WI38 (cell line): ENCODE results near the gene RHBDD1.

Source experiments
- H3K4me3 ChIP-seq: 2 replicates; pipeline ENCODE4 v1.5.1; 2011; ENCODE audit warnings: low read depth, mild to moderate bottlenecking, control low read depth, low read length
- CTCF ChIP-seq: IDR thresholded peaks from 2 replicates; pipeline ENCODE4 v1.5.1; 2012; ENCODE audit warnings: low read depth, mild to moderate bottlenecking, control low read depth, low read length

RHBDD1 gene

GRCh38 chr2:226796840-226797288, 39.0 kb upstream of the RHBDD1 start:
- TF ChIP-seq CTCF, result peak; percentile 88
- H3K4me3 ChIP-seq, result peak overlapping the region; percentile 73

- TF ChIP-seq CTCF, result no peak
- H3K4me3 ChIP-seq, result peak overlapping the region; percentile 73
Observed at GRCh38 chr2:226797289-226797988, 38.4 kb upstream of the RHBDD1 start.

GRCh38 chr2:226797989-226798421, 37.8 kb upstream of the RHBDD1 start:
- TF ChIP-seq CTCF, result no peak
- H3K4me3 ChIP-seq, result peak overlapping the region; percentile 73

DNA sequence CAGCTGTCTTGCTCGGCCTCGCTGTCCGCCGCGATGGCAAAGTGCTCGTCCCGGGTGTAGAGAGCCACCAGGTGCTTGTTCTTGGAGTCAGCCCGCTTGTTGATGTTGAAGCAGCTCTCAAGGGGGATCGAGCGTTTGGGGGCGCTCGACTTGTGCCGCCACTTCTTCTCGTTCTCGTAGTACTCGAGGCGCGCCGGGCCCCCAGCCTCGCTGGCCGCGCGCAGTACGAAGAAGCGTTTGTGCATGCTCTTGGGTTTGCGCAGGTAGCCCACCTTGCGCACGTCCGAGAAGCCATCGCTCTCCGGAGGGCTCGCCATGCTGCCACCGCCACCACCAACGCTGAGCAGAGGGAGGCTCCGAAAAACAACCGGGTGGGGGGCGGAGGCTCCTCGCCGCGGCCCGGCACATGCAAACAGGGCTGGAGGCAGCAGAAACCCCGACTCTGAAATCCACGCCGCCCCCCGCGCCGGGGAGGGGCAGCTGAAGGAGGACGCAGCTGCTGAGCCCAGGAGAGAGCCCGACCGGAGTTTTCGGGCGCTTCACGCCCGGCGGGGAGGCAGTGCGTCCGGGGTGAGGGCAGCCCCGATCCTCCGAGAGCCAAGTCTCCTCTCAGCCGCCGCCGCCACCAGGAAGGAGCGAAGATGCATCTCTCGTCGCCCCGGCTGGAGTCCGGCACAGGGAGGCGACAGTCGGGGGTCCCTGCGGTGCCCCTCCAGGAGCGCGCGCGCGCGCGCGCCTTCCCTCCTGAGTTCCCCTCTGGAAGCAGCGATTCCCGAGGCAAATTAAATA, 37.2 kb upstream of the RHBDD1 start:
- peak overlapping the region; percentile 73 for H3K4me3 ChIP-seq
- no peak for TF ChIP-seq CTCF

DNA sequence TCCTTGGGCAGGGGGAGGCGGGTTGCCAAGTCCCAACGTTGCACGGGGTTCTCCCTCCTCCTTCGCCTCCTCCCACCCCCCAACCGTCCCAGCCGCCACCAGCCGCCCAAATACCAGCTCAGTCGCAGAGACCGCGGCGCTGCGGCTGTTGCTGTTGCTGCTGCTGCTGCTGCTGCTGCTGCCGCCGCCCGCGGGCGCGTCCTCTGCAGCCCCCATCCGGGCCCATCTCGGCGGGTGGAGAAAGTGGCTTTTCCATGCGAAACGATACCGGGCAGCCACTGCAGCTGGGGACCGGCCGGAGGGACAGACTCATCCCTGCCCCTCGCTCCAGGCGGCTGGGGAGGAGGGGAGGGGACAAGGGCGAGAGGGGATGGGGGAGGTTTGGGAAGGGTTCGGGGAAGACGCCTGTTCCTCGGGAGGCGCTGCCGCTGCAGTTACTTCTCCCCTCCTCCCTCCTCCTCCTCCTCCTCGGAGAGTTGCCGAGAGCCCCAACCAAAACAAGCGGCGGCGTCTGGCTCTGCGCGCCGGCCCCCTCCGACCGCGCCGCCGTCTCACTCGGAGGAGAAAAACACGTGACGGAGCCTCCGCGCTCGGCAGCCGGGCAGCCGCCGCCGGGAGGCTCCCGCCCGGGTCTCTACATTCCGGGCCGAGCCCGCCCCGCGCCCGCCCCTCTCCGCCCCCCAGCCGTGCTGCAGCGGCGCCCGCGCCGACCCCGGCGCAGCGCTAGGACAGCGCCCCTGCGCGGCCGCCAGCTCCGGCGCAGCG, 36.5 kb upstream of the RHBDD1 start, which contains the start of gene IRS1:
TSS of gene IRS1 (minus strand) at position 610 of the 765 bp plus-strand sequence. CDS start 1,082 bp downstream, outside the sequence.
- no peak for TF ChIP-seq CTCF

GRCh38 chr2:226799976-226800940, 35.6 kb upstream of the RHBDD1 start:
- H3K4me3 ChIP-seq, result peak overlapping the region; percentile 73
- no peak for TF ChIP-seq CTCF

More for the DNA sequence above, 36.5 kb upstream of the RHBDD1 start, which contains the start of gene IRS1:
- H3K4me3 ChIP-seq, result peak within 1 kb of the TSS; percentile 73
